Panc1 (cell line): ENCODE data around the gene TEF. TPM values are rescaled to one million over a fixed set of nuclear protein-coding genes. Genes with fewer than 3 reads are reported as not detected.
A peak's percentile ranks its signal among the peaks of the same experiment; 100 is the strongest.

Experiments
- ATAC-seq: fragments of 200-7000 bp; cut with Tn5 transposase; 2 replicates; pipeline ENCODE4 v1.9.1; 2020; ENCODE audit warnings: mild to moderate bottlenecking, moderate library complexity
- BruUV-seq: library from RNA; stranded (reverse); fragments of 400-500 nt; replicated peaks from 2 replicates; lab custom pipeline; 2021; lab: Mats Ljungman, UMichigan
- CTCF ChIA-PET: fragments of 300-600 bp; sonication (Branson Sonifier 250); formaldehyde crosslinking; loops from one replicate; lab custom pipeline; 2022; ENCODE audit warnings: antibody characterized with exemption; lab: Charles Lee
- POLR2A ChIA-PET: fragments of 300-600 bp; sonication (Branson Sonifier 250); formaldehyde crosslinking; loops from one replicate; lab custom pipeline; 2022; ENCODE audit warnings: antibody characterized with exemption; lab: Charles Lee
- DNase-seq: peaks from one replicate; pipeline ENCODE4 v3.0.0-alpha.2; 2010; ENCODE audit warnings: low read depth, low spot score
- H3K27ac ChIP-seq: 2 replicates; pipeline ENCODE4 v1.5.1; 2011; ENCODE audit warnings: mild to moderate bottlenecking, low read length, inconsistent platforms
- H3K27me3 ChIP-seq: fragments of 200-500 bp; sonication (Bioruptor generic); 2 replicates; pipeline ENCODE4 v1.6.0; 2014; ENCODE audit warnings: low read length, inconsistent platforms; ENCODE audit not compliant: control insufficient read depth, insufficient read depth
- H3K36me3 ChIP-seq: fragments of 200-500 bp; sonication (Bioruptor generic); 2 replicates; pipeline ENCODE4 v1.5.1; 2014; ENCODE audit warnings: inconsistent platforms, mild to moderate bottlenecking, low read length, moderate library complexity; ENCODE audit not compliant: control insufficient read depth, insufficient read depth
- H3K4me1 ChIP-seq: 2 replicates; pipeline ENCODE4 v1.5.1; 2011; ENCODE audit warnings: inconsistent platforms, mild to moderate bottlenecking, low read length, moderate library complexity; ENCODE audit not compliant: control insufficient read depth, insufficient read depth
- H3K4me3 ChIP-seq, 2 experiments: 2 replicates each; pipeline ENCODE4 v1.5.1; 2011 to 2012; ENCODE audit warnings: low read depth in 2 of 2, low read length in 2 of 2, mild to moderate bottlenecking in 2 of 2, inconsistent platforms in 1 of 2, moderate library complexity in 1 of 2
- H3K9me3 ChIP-seq: fragments of 200-500 bp; sonication (Bioruptor generic); 2 replicates; pipeline ENCODE4 v1.5.1; 2014; ENCODE audit warnings: low read depth, mild to moderate bottlenecking, inconsistent platforms, low read length, moderate library complexity; ENCODE audit not compliant: control insufficient read depth, insufficient read depth
- CTCF ChIP-seq: fragments of 450-650 bp; IDR thresholded peaks from 2 replicates; pipeline ENCODE4 v1.5.1; 2017; ENCODE audit warnings: mild to moderate bottlenecking
- POLR2AphosphoS5 ChIP-seq: IDR thresholded peaks from 2 replicates; pipeline ENCODE4 v1.6.1; 2012; ENCODE audit warnings: mild to moderate bottlenecking, low read depth, low read length, moderate library complexity
- REST ChIP-seq, 2 experiments: IDR thresholded peaks; 2 replicates each; pipeline ENCODE4 v1.6.1; 2011 to 2012; ENCODE audit warnings: low read depth in 2 of 2, control low read depth in 1 of 2, low read length in 1 of 2, mild to moderate bottlenecking in 1 of 2, moderate library complexity in 1 of 2; ENCODE audit not compliant: insufficient read depth in 1 of 2
- SIN3A ChIP-seq: IDR thresholded peaks from 2 replicates; pipeline ENCODE4 v1.6.1; 2012; ENCODE audit warnings: low read depth, mild to moderate bottlenecking, low read length, moderate library complexity, borderline replicate concordance; ENCODE audit not compliant: insufficient read depth
- TCF7L2 ChIP-seq: IDR thresholded peaks from 2 replicates; pipeline ENCODE4 v1.6.1; 2011; ENCODE audit warnings: mild to moderate bottlenecking, low read depth, low read length, inconsistent platforms
- in situ Hi-C: cut with HindIII; loops from 2 replicates; pipeline ENCODE4 v1.10.0; 2016; ENCODE audit warnings: low sequenced_read_pairs, low pct_unique_long_range_greater_than_20kb
- intact Hi-C: fragments of 100-400 bp; cut with micrococcal nuclease; formaldehyde crosslinking; loops from one replicate; pipeline ENCODE4 v1.10.0; 2022; ENCODE audit not compliant: unreplicated experiment
- total RNA-seq: library from RNA; stranded (reverse); gene quantifications from one replicate; pipeline ENCODE4 v1.2.1, GENCODE V29; 2021; ENCODE audit not compliant: unreplicated experiment

Gene TEF
- total RNA-seq, 1 experiment from 2014 or later: 7.8 TPM

GRCh38 chr22:41415554-41415953 is 33.8 kb downstream of the TEF start:
- BruUV-seq: TSS peak; percentile 83
- no peaks in the 10 kb centered on the region; the same call in 1 of the 2 replicates for H3K36me3 ChIP-seq
- TF ChIP-seq TCF7L2: no peak
- no peak for TF ChIP-seq REST (IDR thresholded peaks at IDR 0.05; ENCODE audit: insufficient read depth in 1 of 2, low read depth in 2 of 2, low read length in 1 of 2)
- TF ChIP-seq POLR2AphosphoS5: no peak
- no peak for TF ChIP-seq SIN3A
- TF ChIP-seq CTCF: no peak
- POLR2A ChIA-PET: no interaction called here
- intact Hi-C loops (no loop called here), in situ Hi-C loops (no loop called here)
- no peaks in the 10 kb centered on the region for H3K27me3 ChIP-seq
- no peak overlapping the region for H3K4me3 ChIP-seq
- DNase-seq (no peak), ATAC-seq (no peak)
- peaks cover 16% of the 10 kb centered on the region for H3K4me1 ChIP-seq
- no peak overlapping the region for H3K27ac ChIP-seq
- H3K9me3 ChIP-seq: no peaks in the 10 kb centered on the region
- CTCF ChIA-PET: no interaction called here

- ATAC-seq (no peak), DNase-seq (no peak)
- H3K4me3 ChIP-seq: no peak overlapping the region
- no peaks in the 10 kb centered on the region for H3K9me3 ChIP-seq
- no peaks in the 10 kb centered on the region for H3K27me3 ChIP-seq
- no TSS peak for BruUV-seq
- H3K4me1 ChIP-seq: peaks cover 6% of the 10 kb centered on the region
- H3K27ac ChIP-seq: no peak overlapping the region
- ChIA-PET POLR2A (interaction anchor here (0.6 kb wide), 1 partner anchor 8 kb away, joined by 3 read pairs; no protein-coding TSS in a partner anchor), CTCF (no interaction called here)
- in situ Hi-C loops: no loop called here
- intact Hi-C loops: no loop called here
- no peaks in the 10 kb centered on the region; the same call in 1 of the 2 replicates for H3K36me3 ChIP-seq
- TF ChIP-seq SIN3A (no peak), REST (IDR thresholded peaks at IDR 0.05; ENCODE audit: insufficient read depth in 1 of 2, low read depth in 2 of 2, low read length in 1 of 2) (no peak), POLR2AphosphoS5 (no peak), TCF7L2 (no peak), CTCF (no peak)
Measured at GRCh38 chr22:41417622-41418390, 36.1 kb downstream of the TEF start.
